ENCODE data around the gene ANKRD11. TPM values are rescaled to one million over a fixed set of nuclear protein-coding genes. Genes with fewer than 3 reads are reported as not detected.

The ANKRD11 gene
- total and polyA plus RNA-seq, 2 donors (not counting 3 experiments of a cell fraction or from before 2014, with no cell fraction given) = 55.8 to 191 TPM

- H4K20me1 ChIP-seq (replicated peaks; ENCODE audit: control insufficient read depth, extremely low read depth, insufficient read depth, low read length) = peaks cover 15% of the 10 kb centered on the region
- H3K4me3 ChIP-seq (replicated peaks in 1 of 3; ENCODE audit: insufficient read depth in 1 of 3, low read depth in 1 of 3, low read length in 3 of 3) = no peak overlapping the region
- H3K9me3 ChIP-seq (replicated peaks; ENCODE audit: control insufficient read depth, insufficient read depth, low read length) = no peaks in the 10 kb centered on the region
- H3K4me1 ChIP-seq (ENCODE audit: control insufficient read depth, extremely low read depth, insufficient read depth, low read length) = peaks cover 2% of the 10 kb centered on the region
- no peak overlapping the region for H3K4me2 ChIP-seq (ENCODE audit: insufficient read depth, low read length)
- H2AFZ ChIP-seq (ENCODE audit: low read depth, low read length) = no peak overlapping the region
- intact Hi-C loops (cut with micrococcal nuclease) = no loop called here
- no peak overlapping the region for H3K27ac ChIP-seq (ENCODE audit: insufficient read depth, low read depth, low read length)
- H3K79me2 ChIP-seq (ENCODE audit: control insufficient read depth, insufficient read depth, low read length) = peaks cover 99% of the 10 kb centered on the region
- dilution Hi-C loops (cut with MboI; ENCODE audit: extremely low pct_ligation_motif_present, low sequenced_read_pairs) = no loop called here
- H3K27me3 ChIP-seq (ENCODE audit: control insufficient read depth in 2 of 2, insufficient read depth in 2 of 2, low read length in 2 of 2) = no peaks in the 10 kb centered on the region
- ChIA-PET POLR2A (no interaction called here), CTCF (interaction anchor here (1.0 kb wide), 1 partner anchor 41 kb away, joined by 3 read pairs; no protein-coding TSS in a partner anchor)
- no peak overlapping the region for H3K9ac ChIP-seq (replicated peaks; ENCODE audit: extremely low read depth, insufficient read depth, low read length)
- TF ChIP-seq POLR2A (IDR thresholded peaks at IDR 0.05; ENCODE audit: low read depth, low read length) = no peak
- TF ChIP-seq FOS (IDR thresholded peaks at IDR 0.05; ENCODE audit: borderline replicate concordance, insufficient read depth, low read length) = no peak
- no peak for TF ChIP-seq CTCF (IDR thresholded peaks at IDR 0.05; ENCODE audit: extremely low read depth in 1 of 2, insufficient read depth in 1 of 2, low read depth in 1 of 2, low read length in 2 of 2)
- no peak for TF ChIP-seq JUN (IDR thresholded peaks at IDR 0.05; ENCODE audit: borderline replicate concordance, insufficient read depth, insufficient read length, low read depth)
- no peak for TF ChIP-seq MYC (IDR thresholded peaks at IDR 0.05; ENCODE audit: low read depth, low read length)
- no peak for TF ChIP-seq POLR2AphosphoS5 (IDR thresholded peaks at IDR 0.05; ENCODE audit: insufficient read depth, low read depth, low read length)
- no peak for TF ChIP-seq MAX (IDR thresholded peaks at IDR 0.05; ENCODE audit: insufficient read depth, insufficient read length)
- TF ChIP-seq GATA2 (IDR thresholded peaks at IDR 0.05; ENCODE audit: insufficient read depth, insufficient read length, low read depth, low read length) = no peak
- no peak for TF ChIP-seq EZH2 (IDR thresholded peaks at IDR 0.05; ENCODE audit: borderline replicate concordance, low read depth, low read length, severe bottlenecking)
- no peak for DNase-seq (ENCODE audit: low read depth, low spot score)
- BruUV-seq (replicated peaks) = no TSS peak
- no peaks in the 10 kb centered on the region for H3K9me1 ChIP-seq (replicated peaks; ENCODE audit: control insufficient read depth, extremely low read depth, insufficient read depth, low read length)
- FAIRE-seq = no peak
- no peaks in the 10 kb centered on the region for H3K36me3 ChIP-seq (ENCODE audit: control insufficient read depth in 2 of 2, extremely low read depth in 1 of 2, insufficient read depth in 2 of 2, low read length in 2 of 2)
Observed at GRCh38 chr16:89476379-89476778, 14.0 kb downstream of the ANKRD11 start.
